Kidney (tissue), 14 donors: Measurements from ENCODE around the gene TBC1D10B. TPM values are rescaled to one million over a fixed set of nuclear protein-coding genes. Genes with fewer than 3 reads are reported as not detected.
A peak's percentile ranks its signal among the peaks of the same experiment; 100 is the strongest.

Experiments
- DNase-seq, 5 donors: peaks; one replicate each; pipeline ENCODE4 v3.0.0-alpha.2; 2013 to 2020
- FAIRE-seq: peaks from 2 replicates; lab custom pipeline; 2012; peaks lifted over from hg19 to GRCh38; lab: Jason Lieb, UNC
- H3K27ac ChIP-seq, 2 donors: one replicate each; pipeline ENCODE4 v1.7.0; 2013; ENCODE audit warnings: low read depth in 2 of 2, low read length in 2 of 2, inconsistent platforms in 1 of 2
- H3K27me3 ChIP-seq: one replicate; pipeline ENCODE4 v1.7.1; 2013; ENCODE audit warnings: low read length, inconsistent platforms; ENCODE audit not compliant: control insufficient read depth, insufficient read depth
- H3K36me3 ChIP-seq, 3 donors: one replicate each; pipeline versions ENCODE4 v1.7.0 to v1.7.1; 2013; ENCODE audit warnings: low read length in 3 of 3, control low read depth in 1 of 3, inconsistent platforms in 1 of 3; ENCODE audit not compliant: insufficient read depth in 3 of 3, control insufficient read depth in 2 of 3
- H3K4me1 ChIP-seq, 3 donors: one replicate each; pipeline versions ENCODE4 v1.7.0 to v1.7.1; 2013; ENCODE audit warnings: low read length in 3 of 3, inconsistent platforms in 1 of 3, low read depth in 1 of 3; ENCODE audit not compliant: control insufficient read depth in 2 of 3, insufficient read depth in 2 of 3
- H3K4me3 ChIP-seq, 3 donors: one replicate each; pipeline versions ENCODE4 v1.7.0 to v1.8.1; 2013; ENCODE audit warnings: low read length in 3 of 3, control low read depth in 1 of 3, inconsistent platforms in 1 of 3
- H3K9ac ChIP-seq, 3 donors: one replicate each; pipeline versions ENCODE4 v1.7.0 to v1.7.1; 2013; ENCODE audit warnings: low read length in 3 of 3, control low read depth in 1 of 3, inconsistent platforms in 1 of 3
- H3K9me3 ChIP-seq, 3 donors: one replicate each; pipeline versions ENCODE4 v1.7.0 to v1.7.1; 2013; ENCODE audit warnings: low read length in 3 of 3, control low read depth in 1 of 3, inconsistent platforms in 1 of 3; ENCODE audit not compliant: control insufficient read depth in 2 of 3, insufficient read depth in 1 of 3
- intact Hi-C: fragments of 100-400 bp; cut with DNase I; formaldehyde crosslinking; loops from one replicate; pipeline ENCODE4 v1.11.1; 2022
- polyA plus RNA-seq: library from polyadenylated mRNA; stranded (reverse); fragments of 350-450 nt; fragmentation: Illumina TruSeq; extraction: RNeasy Lipid Tissue Mini Kit (QIAGEN cat#74804); gene quantifications from one replicate; pipeline ENCODE4 v1.2.3, GENCODE V29; 2014; ENCODE audit warnings: low read depth, low replicate concordance; ENCODE audit not compliant: insufficient read depth
- total RNA-seq: library from RNA; stranded (reverse); fragmentation: NEBNext Ultra II Directional; extraction: Animal tissue kit (Norgen Biotek cat#: 25700); gene quantifications from one replicate; pipeline ENCODE4 v1.2.1, GENCODE V29; 2021
- TF ChIP-seq, protein P1 (sequence below): IDR thresholded peaks from 3 replicates; pipeline ENCODE4 v1.5.1; 2012; ENCODE audit warnings: mild to moderate bottlenecking, moderate library complexity, borderline replicate concordance; ENCODE audit not compliant: insufficient read depth; ENCODE audit errors: extremely low read depth
- donor health status: control.
- donor health status: control.
- donor health status: control.
- donor health status: control.
- donor health status: control.
- donor health status: DM: yes; HTN: yes; CAD: no.
- donor health status: Normal renal cell carcinoma (clear cell type).

The TBC1D10B gene
- total and polyA plus RNA-seq, 2 donors from 2014 or later: 30.1 to 32.7 TPM

GRCh38 chr16:30417529-30418349, 47.4 kb upstream of the TBC1D10B start:
- no peaks in the 10 kb centered on the region for H3K9me3 ChIP-seq
- peak overlapping the region in 2 of 3 donors; percentile 22 to 51 for H3K9ac ChIP-seq
- TF ChIP-seq, protein P1, sequence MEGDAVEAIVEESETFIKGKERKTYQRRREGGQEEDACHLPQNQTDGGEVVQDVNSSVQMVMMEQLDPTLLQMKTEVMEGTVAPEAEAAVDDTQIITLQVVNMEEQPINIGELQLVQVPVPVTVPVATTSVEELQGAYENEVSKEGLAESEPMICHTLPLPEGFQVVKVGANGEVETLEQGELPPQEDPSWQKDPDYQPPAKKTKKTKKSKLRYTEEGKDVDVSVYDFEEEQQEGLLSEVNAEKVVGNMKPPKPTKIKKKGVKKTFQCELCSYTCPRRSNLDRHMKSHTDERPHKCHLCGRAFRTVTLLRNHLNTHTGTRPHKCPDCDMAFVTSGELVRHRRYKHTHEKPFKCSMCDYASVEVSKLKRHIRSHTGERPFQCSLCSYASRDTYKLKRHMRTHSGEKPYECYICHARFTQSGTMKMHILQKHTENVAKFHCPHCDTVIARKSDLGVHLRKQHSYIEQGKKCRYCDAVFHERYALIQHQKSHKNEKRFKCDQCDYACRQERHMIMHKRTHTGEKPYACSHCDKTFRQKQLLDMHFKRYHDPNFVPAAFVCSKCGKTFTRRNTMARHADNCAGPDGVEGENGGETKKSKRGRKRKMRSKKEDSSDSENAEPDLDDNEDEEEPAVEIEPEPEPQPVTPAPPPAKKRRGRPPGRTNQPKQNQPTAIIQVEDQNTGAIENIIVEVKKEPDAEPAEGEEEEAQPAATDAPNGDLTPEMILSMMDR: peak; percentile 25
- FAIRE-seq (no peak), DNase-seq (peak; percentile 89 to 96 (median 96))
- peak overlapping the region; percentile 78 to 86 for H3K27ac ChIP-seq
- peak overlapping the region; percentile 1 to 69 (median 49) for H3K4me3 ChIP-seq
- peaks cover 0 to 14% (median 2%) of the 10 kb centered on the region in 3 donors for H3K4me1 ChIP-seq
- H3K36me3 ChIP-seq: peaks cover 0 to 5% (median 4%) of the 10 kb centered on the region in 3 donors
- intact Hi-C loops: no loop called here
- no peaks in the 10 kb centered on the region for H3K27me3 ChIP-seq

GRCh38 chr16:30416624-30417528, 46.6 kb upstream of the TBC1D10B start:
- FAIRE-seq: no peak
- no peaks in the 10 kb centered on the region for H3K9me3 ChIP-seq
- TF ChIP-seq, protein P1: no peak
- intact Hi-C loops: no loop called here
- peak overlapping the region; percentile 78 to 86 for H3K27ac ChIP-seq
- peaks cover 0 to 4% (median 4%) of the 10 kb centered on the region in 3 donors for H3K36me3 ChIP-seq
- H3K27me3 ChIP-seq: no peaks in the 10 kb centered on the region
- peaks cover 0 to 19% (median 7%) of the 10 kb centered on the region in 3 donors for H3K4me1 ChIP-seq
- H3K4me3 ChIP-seq: peak overlapping the region in 2 of 3 donors; percentile 49 to 69
- DNase-seq: no peak
- peak overlapping the region in 1 of 3 donors; percentile 8 for H3K9ac ChIP-seq

DNA sequence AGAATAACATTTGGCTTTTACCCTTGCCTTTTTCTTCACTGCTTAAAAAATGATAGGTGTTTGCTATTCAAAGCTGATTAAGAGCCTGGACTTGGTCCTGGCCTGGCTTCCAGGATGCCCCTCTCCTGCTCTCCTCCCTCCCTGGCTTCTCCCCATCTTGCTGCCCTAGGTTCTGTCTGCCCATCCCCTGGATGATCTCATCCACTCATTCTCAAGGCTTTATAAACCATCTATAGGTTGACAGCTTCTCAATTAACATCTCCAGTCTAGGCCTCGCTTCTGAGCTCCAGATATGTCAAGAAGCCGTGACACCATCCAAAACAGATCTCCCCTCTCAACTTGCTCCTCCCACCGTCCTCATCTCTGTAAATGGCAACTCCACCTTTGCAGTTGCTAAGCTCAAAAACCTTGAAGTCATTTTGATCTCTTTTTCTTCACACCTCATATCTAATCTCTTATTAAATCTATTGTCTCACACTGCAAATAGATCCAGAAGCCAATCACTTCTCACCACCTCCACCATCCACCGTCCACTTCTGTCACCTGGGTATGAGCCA, 45.8 kb upstream of the TBC1D10B start:
- H3K27me3 ChIP-seq: no peaks in the 10 kb centered on the region
- H3K36me3 ChIP-seq: peaks cover 0 to 5% (median 4%) of the 10 kb centered on the region in 3 donors
- no peak overlapping the region for H3K27ac ChIP-seq
- intact Hi-C loops: no loop called here
- TF ChIP-seq, protein P1: no peak
- FAIRE-seq: no peak
- H3K9ac ChIP-seq: no peak overlapping the region
- H3K4me1 ChIP-seq: peaks cover 0 to 25% (median 7%) of the 10 kb centered on the region in 3 donors
- DNase-seq: no peak
- H3K4me3 ChIP-seq: no peak overlapping the region
- H3K9me3 ChIP-seq: no peaks in the 10 kb centered on the region
